ENCODE data around the gene CASS4. TPM values are rescaled to one million over a fixed set of nuclear protein-coding genes. Genes with fewer than 3 reads are reported as not detected.
A peak's percentile ranks its signal among the peaks of the same experiment; 100 is the strongest.

CASS4 gene
- total and polyA plus RNA-seq, 2 donors (not counting 1 experiment from before 2014, with no cell fraction given): 17.7 to 65.8 TPM

DNA sequence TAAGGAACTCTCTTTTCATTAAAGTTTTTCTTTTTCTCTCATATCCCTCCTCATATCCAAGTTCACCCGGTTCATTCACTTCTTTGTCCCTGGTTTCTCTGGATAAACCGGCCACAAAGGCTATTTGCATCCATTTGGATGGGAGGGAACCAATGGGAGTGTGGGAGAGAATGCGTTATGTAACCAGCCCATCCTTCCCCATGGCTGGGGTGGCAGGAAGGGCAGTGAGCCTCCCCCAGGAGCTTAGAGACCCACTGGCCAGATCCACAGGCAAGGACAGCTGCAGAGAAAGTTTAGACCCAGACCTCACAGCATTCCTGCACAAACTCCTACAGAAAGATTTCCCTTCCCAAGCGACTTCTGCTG lies 10.7 kb downstream of the CASS4 start:
- peaks cover 2% of the 10 kb centered on the region for H3K36me3 ChIP-seq (ENCODE audit: control insufficient read depth, insufficient read depth, low read length)
- H3K4me3 ChIP-seq (replicated peaks in 1 of 4; ENCODE audit: control extremely low read depth in 1 of 4, insufficient read depth in 1 of 4, low read depth in 3 of 4, low read length in 4 of 4): no peak overlapping the region
- peaks cover 47% of the 10 kb centered on the region for H3K79me2 ChIP-seq (ENCODE audit: control insufficient read depth, insufficient read depth, low read length)
- DNase-seq (ENCODE audit: low read depth in 2 of 2): no peak
- peak overlapping the region; percentile 77 for H3K27ac ChIP-seq (ENCODE audit: insufficient read depth, low read length)
- H3K4me1 ChIP-seq (ENCODE audit: control insufficient read depth, extremely low read depth, insufficient read depth, low read length): peaks cover 33% of the 10 kb centered on the region
- H3K27me3 ChIP-seq (ENCODE audit: control insufficient read depth, insufficient read depth, low read length): no peaks in the 10 kb centered on the region
- no peaks in the 10 kb centered on the region for H4K20me1 ChIP-seq (ENCODE audit: control insufficient read depth, extremely low read depth, insufficient read depth, low read length)
- peak overlapping the region; percentile 1 for H3K9ac ChIP-seq (ENCODE audit: insufficient read depth, low read length)
- no peak overlapping the region for H2AFZ ChIP-seq (ENCODE audit: low read length)
- H3K4me2 ChIP-seq (ENCODE audit: extremely low read depth, insufficient read depth, low read length): peak overlapping the region; percentile 4
- H3K9me3 ChIP-seq (ENCODE audit: control insufficient read depth, insufficient read depth, low read depth, low read length): no peaks in the 10 kb centered on the region
- no peak for TF ChIP-seq EZH2 (IDR thresholded peaks at IDR 0.05; ENCODE audit: low read length, missing control alignments)
- TF ChIP-seq, protein P1, sequence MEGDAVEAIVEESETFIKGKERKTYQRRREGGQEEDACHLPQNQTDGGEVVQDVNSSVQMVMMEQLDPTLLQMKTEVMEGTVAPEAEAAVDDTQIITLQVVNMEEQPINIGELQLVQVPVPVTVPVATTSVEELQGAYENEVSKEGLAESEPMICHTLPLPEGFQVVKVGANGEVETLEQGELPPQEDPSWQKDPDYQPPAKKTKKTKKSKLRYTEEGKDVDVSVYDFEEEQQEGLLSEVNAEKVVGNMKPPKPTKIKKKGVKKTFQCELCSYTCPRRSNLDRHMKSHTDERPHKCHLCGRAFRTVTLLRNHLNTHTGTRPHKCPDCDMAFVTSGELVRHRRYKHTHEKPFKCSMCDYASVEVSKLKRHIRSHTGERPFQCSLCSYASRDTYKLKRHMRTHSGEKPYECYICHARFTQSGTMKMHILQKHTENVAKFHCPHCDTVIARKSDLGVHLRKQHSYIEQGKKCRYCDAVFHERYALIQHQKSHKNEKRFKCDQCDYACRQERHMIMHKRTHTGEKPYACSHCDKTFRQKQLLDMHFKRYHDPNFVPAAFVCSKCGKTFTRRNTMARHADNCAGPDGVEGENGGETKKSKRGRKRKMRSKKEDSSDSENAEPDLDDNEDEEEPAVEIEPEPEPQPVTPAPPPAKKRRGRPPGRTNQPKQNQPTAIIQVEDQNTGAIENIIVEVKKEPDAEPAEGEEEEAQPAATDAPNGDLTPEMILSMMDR (conservative IDR thresholded peaks at IDR 0.05 in 1 of 2, IDR thresholded peaks at IDR 0.05 in 1 of 2; ENCODE audit: low read depth in 1 of 2, low read length in 2 of 2): no peak

DNA sequence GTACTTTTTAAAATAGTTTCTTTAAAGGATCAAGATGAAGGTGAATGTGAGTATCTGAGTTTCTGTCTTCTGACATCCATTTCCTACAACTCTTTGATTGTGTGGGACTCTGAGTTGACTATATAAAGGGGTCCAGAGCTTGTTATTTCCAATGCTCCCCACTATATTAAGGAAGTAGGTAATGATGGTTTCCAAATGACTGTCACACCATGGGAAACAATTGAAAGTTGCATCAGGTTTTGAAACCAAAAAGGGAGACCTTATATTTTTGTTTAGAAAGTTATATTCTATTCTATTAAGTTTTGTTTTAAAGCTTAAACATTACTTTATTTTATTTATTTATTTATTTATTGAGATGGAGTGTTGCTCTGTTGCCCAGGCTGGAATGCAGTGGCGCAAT lies 11.2 kb downstream of the CASS4 start:
- peaks cover 31% of the 10 kb centered on the region for H3K4me1 ChIP-seq (ENCODE audit: control insufficient read depth, extremely low read depth, insufficient read depth, low read length)
- no peaks in the 10 kb centered on the region for H3K27me3 ChIP-seq (ENCODE audit: control insufficient read depth, insufficient read depth, low read length)
- H3K79me2 ChIP-seq (ENCODE audit: control insufficient read depth, insufficient read depth, low read length): peaks cover 47% of the 10 kb centered on the region
- peak overlapping the region; percentile 77 for H3K27ac ChIP-seq (ENCODE audit: insufficient read depth, low read length)
- no peak overlapping the region for H3K4me3 ChIP-seq (replicated peaks in 1 of 4; ENCODE audit: control extremely low read depth in 1 of 4, insufficient read depth in 1 of 4, low read depth in 3 of 4, low read length in 4 of 4)
- no peak overlapping the region for H3K9ac ChIP-seq (ENCODE audit: insufficient read depth, low read length)
- no peak for DNase-seq (ENCODE audit: low read depth in 2 of 2)
- H3K36me3 ChIP-seq (ENCODE audit: control insufficient read depth, insufficient read depth, low read length): peaks cover 2% of the 10 kb centered on the region
- TF ChIP-seq EZH2 (IDR thresholded peaks at IDR 0.05; ENCODE audit: low read length, missing control alignments): no peak
- TF ChIP-seq, protein P1 (conservative IDR thresholded peaks at IDR 0.05 in 1 of 2, IDR thresholded peaks at IDR 0.05 in 1 of 2; ENCODE audit: low read depth in 1 of 2, low read length in 2 of 2): no peak
- H3K9me3 ChIP-seq (ENCODE audit: control insufficient read depth, insufficient read depth, low read depth, low read length): no peaks in the 10 kb centered on the region
- H4K20me1 ChIP-seq (ENCODE audit: control insufficient read depth, extremely low read depth, insufficient read depth, low read length): no peaks in the 10 kb centered on the region
- H3K4me2 ChIP-seq (ENCODE audit: extremely low read depth, insufficient read depth, low read length): peak overlapping the region; percentile 4
- H2AFZ ChIP-seq (ENCODE audit: low read length): no peak overlapping the region

DNA sequence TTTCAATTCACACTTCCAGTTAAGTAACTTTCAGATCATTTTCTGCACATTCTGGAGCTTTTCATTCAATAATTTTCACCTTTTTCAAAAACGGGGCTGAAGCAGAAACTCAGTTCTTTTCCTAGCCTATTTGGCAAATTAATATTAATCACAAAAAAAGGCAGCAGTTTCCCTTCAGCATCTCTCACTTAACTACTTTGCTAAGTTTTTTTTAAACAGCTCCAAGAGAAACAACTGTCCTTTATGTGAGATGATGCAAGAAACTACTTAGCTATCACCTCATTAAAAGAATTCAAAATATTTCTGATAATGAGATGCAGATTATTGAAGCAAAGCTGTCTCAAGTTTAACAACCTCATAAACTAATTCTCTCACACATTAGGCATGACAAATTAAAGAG lies 11.8 kb downstream of the CASS4 start:
- no peak overlapping the region for H2AFZ ChIP-seq (ENCODE audit: low read length)
- no peaks in the 10 kb centered on the region for H3K9me3 ChIP-seq (ENCODE audit: control insufficient read depth, insufficient read depth, low read depth, low read length)
- H3K9ac ChIP-seq (ENCODE audit: insufficient read depth, low read length): no peak overlapping the region
- H3K4me2 ChIP-seq (ENCODE audit: extremely low read depth, insufficient read depth, low read length): peak overlapping the region; percentile 29
- H4K20me1 ChIP-seq (ENCODE audit: control insufficient read depth, extremely low read depth, insufficient read depth, low read length): no peaks in the 10 kb centered on the region
- peaks cover 34% of the 10 kb centered on the region for H3K4me1 ChIP-seq (ENCODE audit: control insufficient read depth, extremely low read depth, insufficient read depth, low read length)
- TF ChIP-seq, protein P1 (conservative IDR thresholded peaks at IDR 0.05 in 1 of 2, IDR thresholded peaks at IDR 0.05 in 1 of 2; ENCODE audit: low read depth in 1 of 2, low read length in 2 of 2): no peak
- no peak for TF ChIP-seq EZH2 (IDR thresholded peaks at IDR 0.05; ENCODE audit: low read length, missing control alignments)
- peak overlapping the region; percentile 37 for H3K27ac ChIP-seq (ENCODE audit: insufficient read depth, low read length)
- H3K36me3 ChIP-seq (ENCODE audit: control insufficient read depth, insufficient read depth, low read length): peaks cover 2% of the 10 kb centered on the region
- peaks cover 44% of the 10 kb centered on the region for H3K79me2 ChIP-seq (ENCODE audit: control insufficient read depth, insufficient read depth, low read length)
- no peak overlapping the region for H3K4me3 ChIP-seq (replicated peaks in 1 of 4; ENCODE audit: control extremely low read depth in 1 of 4, insufficient read depth in 1 of 4, low read depth in 3 of 4, low read length in 4 of 4)
- DNase-seq (ENCODE audit: low read depth in 2 of 2): no peak
- H3K27me3 ChIP-seq (ENCODE audit: control insufficient read depth, insufficient read depth, low read length): no peaks in the 10 kb centered on the region

All from fibroblast of lung (primary cell).